Pancreas (tissue), 10 donors: Measurements from ENCODE around the gene SMPDL3B. TPM values are rescaled to one million over a fixed set of nuclear protein-coding genes. Genes with fewer than 3 reads are reported as not detected.

Experiments used
- ATAC-seq, 4 donors: fragments of 200-7000 bp; cut with Tn5 transposase; one replicate each; pipeline versions ENCODE4 v1.8.0 to v1.9.1; 2020; ENCODE audit warnings: mild to moderate bottlenecking in 4 of 4, moderate library complexity in 4 of 4
- DNase-seq, 6 donors: peaks; one replicate each; pipeline ENCODE4 v3.0.0-alpha.2; 2020
- FAIRE-seq: peaks from 2 replicates; lab custom pipeline; 2012; peaks lifted over from hg19 to GRCh38; lab: Jason Lieb, UNC
- H3K27ac ChIP-seq, 4 donors: fragments of 200-600 bp; sonication (generic); 1 replicate in 3 of 4; 2 replicates in 1 of 4; pipeline versions ENCODE4 v1.5.0 to v1.8.0; 2020
- H3K27me3 ChIP-seq, 4 donors: fragments of 200-600 bp; one replicate each; pipeline ENCODE4 v1.8.0; 2021
- H3K36me3 ChIP-seq, 3 donors: fragments of 200-600 bp; sonication (generic) in 1 of 3; one replicate each; pipeline versions ENCODE4 v1.5.0 to v1.8.0; 2020 to 2021
- H3K4me1 ChIP-seq, 3 donors: fragments of 200-600 bp; one replicate each; pipeline ENCODE4 v1.8.0; 2021
- H3K4me3 ChIP-seq, 4 donors: fragments of 200-600 bp; sonication (generic) in 2 of 4; one replicate each; pipeline versions ENCODE4 v1.5.0 to v1.8.0; 2020 to 2021
- H3K9me3 ChIP-seq, 4 donors: fragments of 200-600 bp; one replicate each; pipeline ENCODE4 v1.8.0; 2021
- CTCF ChIP-seq, 4 donors: fragments of 200-600 bp; sonication (generic) in 3 of 4; IDR thresholded peaks; one replicate each; pipeline versions ENCODE4 v1.5.0 to v1.8.0; 2021; ENCODE audit warnings: antibody characterized with exemption in 4 of 4
- WGBS, 2 donors: extraction: QIAGEN DNeasy Blood & Tissue Kit; methylation state at CpG; one replicate each; pipeline ENCODE4 v1.1.7; 2013; 5-methylcytosine and 5-hydroxymethylcytosine counted together
- intact Hi-C, 3 donors: fragments of 100-400 bp; cut with DNase I; formaldehyde crosslinking; loops; one replicate each; pipeline versions ENCODE4 v1.11.1 to v1.14.2; 2022
- polyA plus RNA-seq, 2 donors: library from polyadenylated mRNA; stranded (reverse); fragments of 200-250 nt; gene quantifications; one replicate each; pipeline ENCODE4 v1.2.3, GENCODE V29; 2013
- total RNA-seq, 6 donors: library from RNA; stranded (reverse); fragmentation: NEBNext Ultra II Directional in 4 of 6; extraction: Animal tissue kit (Norgen Biotek cat#: 25700) in 4 of 6; gene quantifications; one replicate each; pipeline versions ENCODE4 v1.2.1 to v1.2.4, GENCODE V29; 2021 to 2023
- donor health status: healthy with polysubstance abuse.
- donor health status: DM: no; HTN: no; CAD: no; lungs with moderate emphysema.
- donor health status: DM: no; HTN: no; CAD: no.
- donor health status: control.
- donor health status: control.
- donor health status: Bipolar disorder and iron deficiency.
- donor health status: DM: yes; HTN: yes; CAD: no.
- donor health status: DM: no; HTN: no; CAD: no.
- donor health status: DM: no; HTN: no; CAD: no.
- donor health status: DM: yes; HTN: yes; CAD: no.

SMPDL3B gene
- total and polyA plus RNA-seq, 8 donors, result 9.9 to 20.4 (median 16.6) TPM

- 93 to 94% methylated on average over 23 to 24 of the region's 24 CpGs for WGBS, 2 donors
- Histone ChIP-seq H3K9me3 (no peaks in the 10 kb centered on the region), H3K4me1 (peaks cover 0 to 4% (median 2%) of the 10 kb centered on the region in 3 donors), H3K36me3 (peaks cover 0 to 36% (median 9%) of the 10 kb centered on the region in 3 donors), H3K4me3 (no peak overlapping the region), H3K27me3 (no peaks in the 10 kb centered on the region), H3K27ac (no peak overlapping the region)
- intact Hi-C loops, result no loop called here
- TF ChIP-seq CTCF (IDR thresholded peaks at IDR 0.05), result no peak
- ATAC-seq (no peak), FAIRE-seq (no peak), DNase-seq (no peak)
Measured at GRCh38 chr1:27966402-27967105, 31.8 kb downstream of the SMPDL3B start.

GRCh38 chr1:27967106-27967883 is 32.5 kb downstream of the SMPDL3B start:
- no peak for TF ChIP-seq CTCF (IDR thresholded peaks at IDR 0.05)
- DNase-seq (no peak), FAIRE-seq (no peak), ATAC-seq (no peak)
- intact Hi-C loops, result no loop called here
- Histone ChIP-seq H3K9me3 (no peaks in the 10 kb centered on the region), H3K4me3 (no peak overlapping the region), H3K4me1 (no peaks in the 10 kb centered on the region), H3K36me3 (peaks cover 0 to 36% (median 9%) of the 10 kb centered on the region in 3 donors), H3K27ac (no peak overlapping the region), H3K27me3 (no peaks in the 10 kb centered on the region)
- WGBS, 2 donors, result 88 to 90% methylated on average over 12 of the region's 12 CpGs

- no peaks in the 10 kb centered on the region for H3K27me3 ChIP-seq
- H3K4me1 ChIP-seq, result no peaks in the 10 kb centered on the region
- WGBS, 2 donors, result 79 to 86% methylated on average over 4 of the region's 4 CpGs
- H3K36me3 ChIP-seq, result peaks cover 0 to 36% (median 9%) of the 10 kb centered on the region in 3 donors
- DNase-seq, result no peak
- no peak overlapping the region for H3K4me3 ChIP-seq
- TF ChIP-seq CTCF (IDR thresholded peaks at IDR 0.05), result no peak
- H3K9me3 ChIP-seq, result no peaks in the 10 kb centered on the region
- ATAC-seq, result no peak
- no peak overlapping the region for H3K27ac ChIP-seq
- no peak for FAIRE-seq
- intact Hi-C loops, result no loop called here
Measured at GRCh38 chr1:27967884-27968466, 33.2 kb downstream of the SMPDL3B start.

GRCh38 chr1:27968692-27969091 is 33.9 kb downstream of the SMPDL3B start:
- Histone ChIP-seq H3K4me1 (no peaks in the 10 kb centered on the region), H3K4me3 (no peak overlapping the region), H3K27me3 (no peaks in the 10 kb centered on the region), H3K36me3 (peaks cover 0 to 36% (median 9%) of the 10 kb centered on the region in 3 donors), H3K9me3 (no peaks in the 10 kb centered on the region), H3K27ac (no peak overlapping the region)
- intact Hi-C loops, result no loop called here
- DNase-seq, result no peak
- FAIRE-seq, result no peak
- peak in 2 of 4 donors; percentile 25 to 38 for ATAC-seq
- 70% methylated on average over 3 of the region's 3 CpGs for WGBS, 2 donors
- no peak for TF ChIP-seq CTCF (IDR thresholded peaks at IDR 0.05)
